DMS114 treated with DMSO at 0.1 percent for 48 hours (cell line): ENCODE results near the gene NCKAP5.

Experiments used
- DNase-seq: peaks from one replicate; lab custom pipeline; 2025; ENCODE audit not compliant: unreplicated experiment; lab: John Stamatoyannopoulos, UW

The NCKAP5 gene

DNA sequence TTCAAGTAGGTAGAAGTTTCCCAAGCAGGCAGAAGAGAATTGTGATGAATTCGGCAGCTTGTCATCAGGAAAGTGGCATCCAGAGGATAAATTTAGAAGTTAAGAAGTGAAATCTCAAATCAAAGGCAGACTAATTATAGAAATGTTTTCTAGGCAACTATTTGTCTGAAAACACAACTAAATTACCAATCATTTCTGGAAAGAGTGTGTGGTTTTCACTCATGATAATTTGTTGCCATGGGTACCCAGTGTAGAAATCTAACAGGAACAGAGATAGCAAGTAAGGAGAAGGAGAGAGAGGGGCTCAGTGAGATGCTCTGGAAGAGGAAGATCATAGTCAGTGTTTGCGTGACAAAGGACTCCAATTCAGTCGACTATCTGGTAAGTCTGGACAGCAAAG lies 208.1 kb downstream of the NCKAP5 start:
- no peak for DNase-seq

DNA sequence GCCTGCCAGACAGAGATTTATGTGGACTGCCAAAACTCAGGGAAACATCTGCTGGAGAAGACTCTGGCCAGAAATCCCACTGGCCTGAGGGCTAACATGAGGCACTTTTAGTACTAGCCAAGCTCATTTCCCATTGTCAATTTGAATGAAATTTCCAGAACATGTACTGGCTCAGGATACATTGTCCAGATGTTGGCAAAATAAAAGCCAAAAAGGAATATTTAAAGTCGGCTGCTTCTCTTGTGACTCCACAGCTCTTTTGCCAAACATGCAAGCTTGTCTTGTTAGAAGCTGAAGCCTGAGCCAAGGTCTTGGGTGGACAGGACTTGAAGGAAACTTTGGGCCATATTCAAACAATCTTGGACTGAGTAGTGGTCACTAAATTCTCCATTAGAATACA lies 215.5 kb downstream of the NCKAP5 start:
- DNase-seq: no peak

DNA sequence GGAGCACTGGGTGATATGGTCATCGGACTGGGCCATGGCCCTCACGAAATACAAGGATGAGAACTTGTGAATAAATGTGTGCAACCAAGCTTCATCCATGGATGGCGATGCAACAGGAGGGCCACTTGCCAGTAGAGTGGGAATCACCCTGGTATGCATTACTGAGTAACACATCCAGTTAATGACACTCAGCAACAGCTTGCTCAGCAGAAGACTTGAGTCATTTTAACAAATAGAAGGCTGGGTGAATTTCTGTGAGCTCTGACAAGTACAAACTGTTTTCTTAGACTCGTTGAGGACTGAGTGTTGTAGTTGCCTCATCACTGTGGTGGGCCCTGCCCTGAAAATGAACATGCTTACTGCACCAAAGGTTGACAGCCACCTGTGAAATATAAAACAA lies 221.6 kb downstream of the NCKAP5 start:
- no peak for DNase-seq

DNA sequence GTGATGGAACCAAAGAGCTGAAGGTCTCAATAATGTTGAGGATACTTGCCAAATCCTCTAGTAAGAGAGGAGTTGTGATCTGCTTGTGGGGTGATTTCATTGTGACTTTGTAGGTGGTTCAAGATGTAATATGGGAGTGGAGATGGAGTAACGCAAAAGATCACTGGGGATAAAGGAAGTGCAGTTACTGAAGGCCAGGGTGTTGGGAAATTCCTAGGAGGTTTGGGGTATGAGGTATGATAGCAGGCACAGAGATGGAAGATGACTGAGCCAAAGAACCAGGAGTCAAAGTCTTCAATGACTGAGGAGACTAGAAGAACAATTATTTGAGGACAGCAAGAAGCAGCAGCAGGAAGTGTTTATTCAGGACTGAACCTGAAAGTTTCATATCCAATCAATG lies 222.6 kb downstream of the NCKAP5 start:
- no peak for DNase-seq

DNA sequence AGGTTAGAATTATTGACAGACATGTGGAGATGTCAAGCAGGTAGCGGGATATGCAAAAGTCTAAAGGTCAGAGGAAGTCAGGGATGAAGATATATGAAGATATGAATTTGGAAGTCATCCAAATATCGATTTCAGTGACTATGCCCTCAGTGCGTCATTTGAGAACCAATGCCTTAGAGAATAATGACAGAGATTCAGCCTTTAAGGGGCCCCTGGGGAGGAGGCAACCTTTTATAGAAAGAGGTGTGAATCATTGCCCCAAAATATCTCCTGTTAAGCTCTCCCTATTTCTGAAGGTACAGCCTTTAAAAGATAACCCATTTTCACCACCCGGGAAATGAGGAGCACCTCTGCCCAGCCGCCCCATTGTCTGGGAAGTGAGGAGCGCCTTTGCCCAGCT lies 223.4 kb downstream of the NCKAP5 start:
- no peak for DNase-seq

DNA sequence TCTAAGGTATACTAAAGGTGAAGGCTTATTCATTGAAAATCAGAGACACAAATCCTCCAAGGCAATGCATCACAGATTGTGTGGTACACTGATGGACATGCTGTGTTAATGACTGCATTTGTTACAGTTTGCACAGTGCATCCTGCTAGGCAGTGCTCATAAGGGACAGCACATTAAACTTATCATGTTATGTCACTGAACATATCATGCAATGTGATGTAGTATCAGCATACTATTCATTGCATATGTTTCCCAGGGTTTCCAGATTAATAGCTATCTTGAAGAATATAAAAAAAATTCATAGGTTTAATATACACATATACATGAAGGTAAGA lies 225.3 kb downstream of the NCKAP5 start:
- no peak for DNase-seq

DNA sequence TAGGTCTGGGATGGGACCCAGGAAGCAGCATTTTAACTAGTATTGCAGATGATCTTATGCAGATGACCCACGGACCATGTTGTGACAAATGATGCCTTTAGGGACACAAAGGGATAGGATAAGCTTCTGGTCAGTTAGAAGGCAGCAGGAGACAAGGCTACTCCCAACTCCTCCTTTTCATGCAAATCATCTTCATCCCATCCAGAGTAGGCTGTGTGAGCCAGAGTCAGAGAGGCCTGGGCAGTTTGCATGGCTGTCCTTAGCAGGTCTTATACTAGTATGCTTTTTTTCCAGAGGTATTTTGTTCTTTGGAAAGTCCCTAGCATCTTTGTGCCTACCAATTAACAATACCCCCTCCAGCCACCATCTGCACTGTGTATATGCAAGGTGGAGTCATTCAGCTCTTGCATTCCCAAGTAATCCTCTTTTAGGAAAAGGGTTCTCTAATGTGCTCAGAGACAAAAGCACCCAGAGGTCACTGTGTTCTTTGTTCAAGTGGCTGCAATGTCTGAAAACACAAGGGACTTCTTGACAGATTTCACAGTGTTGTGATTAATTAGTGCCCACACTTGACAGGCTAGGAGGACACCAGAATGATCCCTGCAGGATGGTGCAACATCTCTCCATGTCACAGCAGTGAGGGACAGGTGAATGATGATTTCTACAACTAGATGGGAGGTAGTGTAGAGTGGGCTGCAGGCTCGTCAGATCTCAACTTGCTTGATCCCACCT lies 225.8 kb downstream of the NCKAP5 start:
- no peak for DNase-seq

DNA sequence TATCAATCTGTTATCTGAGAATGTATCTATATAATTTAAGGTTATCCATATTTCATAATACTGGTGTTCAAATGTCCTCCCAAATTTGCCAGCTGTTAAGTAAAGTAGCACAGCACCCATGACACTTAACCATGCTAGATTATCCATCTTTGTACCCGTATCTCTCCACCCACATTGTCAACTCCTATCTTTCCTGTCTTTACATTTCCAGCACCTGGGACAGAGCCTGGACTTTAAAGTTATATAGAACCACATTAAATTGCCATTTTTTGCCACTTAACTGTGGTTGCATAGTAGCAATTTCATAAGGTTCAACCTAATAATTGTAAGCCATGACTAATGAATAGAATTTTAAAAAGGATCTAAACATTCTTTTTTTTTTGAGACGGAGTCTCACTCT lies 226.7 kb downstream of the NCKAP5 start:
- no peak for DNase-seq

DNA sequence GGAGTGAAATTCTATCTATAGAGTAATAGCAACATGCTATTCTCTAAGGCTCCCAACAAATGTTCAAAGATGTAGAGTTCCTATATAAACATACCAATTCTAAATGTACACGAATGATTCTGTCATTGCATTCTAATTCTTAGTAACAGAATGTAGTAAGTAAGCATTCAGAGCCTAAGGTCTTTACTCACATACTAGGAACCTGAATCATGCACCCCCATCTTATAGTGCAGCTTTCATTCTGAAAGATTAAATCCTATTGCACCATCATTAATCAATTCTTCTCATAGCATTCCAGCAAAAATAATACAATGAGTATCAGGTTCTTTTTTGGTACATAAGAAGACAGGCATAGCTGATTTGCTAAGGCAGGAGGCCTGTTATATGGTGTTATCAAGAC lies 230.0 kb downstream of the NCKAP5 start:
- DNase-seq: no peak

DNA sequence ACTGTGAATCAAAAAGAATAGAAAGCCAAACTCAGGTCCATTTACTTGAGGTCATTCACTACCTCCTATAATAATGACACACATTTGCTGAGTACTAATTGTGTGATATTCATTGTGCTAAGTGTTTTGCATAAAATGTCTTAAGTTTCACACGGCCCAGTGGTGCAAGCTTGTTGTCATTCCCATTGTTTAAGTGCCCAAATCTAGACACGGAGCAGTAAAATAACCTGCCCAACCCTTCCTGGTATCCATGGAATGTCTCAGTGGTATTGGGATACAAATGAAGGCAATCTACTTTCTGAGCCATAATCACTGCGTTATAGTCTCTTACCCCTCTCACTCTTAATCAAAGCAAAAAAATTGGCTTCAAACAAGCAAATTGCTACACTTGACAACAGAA lies 233.3 kb downstream of the NCKAP5 start:
- no peak for DNase-seq

DNA sequence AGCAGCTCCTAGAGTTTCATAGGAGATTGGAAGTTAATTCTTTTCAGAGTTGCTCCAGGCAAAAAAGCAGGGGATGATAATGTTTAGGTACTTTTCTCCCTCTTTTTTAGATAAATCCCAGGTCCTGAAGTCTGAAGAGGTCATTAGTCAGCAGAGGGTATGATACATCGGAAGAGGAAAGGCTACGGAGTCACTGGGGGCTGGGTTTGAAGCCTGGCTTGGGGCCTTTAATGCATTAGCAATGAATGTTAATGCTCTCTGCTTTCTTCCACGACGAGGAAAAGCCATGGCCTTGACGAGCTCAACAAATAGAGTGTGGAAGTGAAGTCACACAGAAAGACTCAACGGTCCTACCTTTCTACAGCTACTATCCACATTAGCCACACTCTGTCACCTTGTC lies 235.1 kb downstream of the NCKAP5 start:
- DNase-seq: no peak

DNA sequence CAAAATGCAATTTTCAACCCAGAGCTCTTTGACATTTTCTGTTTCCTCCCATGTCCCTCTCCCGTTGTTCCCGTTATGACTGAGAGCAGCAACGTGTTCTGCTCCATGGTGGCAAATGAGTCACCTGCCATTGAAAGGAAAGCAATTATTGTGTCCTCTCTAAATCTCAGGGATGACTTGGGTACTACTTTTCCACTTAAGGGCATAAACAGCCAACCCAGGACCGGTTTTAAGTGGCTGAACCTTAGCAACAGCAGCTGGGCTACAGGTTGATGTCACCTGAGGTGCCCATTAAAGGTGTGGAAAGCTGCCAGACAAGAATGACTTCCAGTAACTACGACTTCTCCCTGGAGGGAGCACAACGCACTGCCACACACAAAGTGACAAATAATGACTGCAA lies 236.8 kb downstream of the NCKAP5 start:
- no peak for DNase-seq

DNA sequence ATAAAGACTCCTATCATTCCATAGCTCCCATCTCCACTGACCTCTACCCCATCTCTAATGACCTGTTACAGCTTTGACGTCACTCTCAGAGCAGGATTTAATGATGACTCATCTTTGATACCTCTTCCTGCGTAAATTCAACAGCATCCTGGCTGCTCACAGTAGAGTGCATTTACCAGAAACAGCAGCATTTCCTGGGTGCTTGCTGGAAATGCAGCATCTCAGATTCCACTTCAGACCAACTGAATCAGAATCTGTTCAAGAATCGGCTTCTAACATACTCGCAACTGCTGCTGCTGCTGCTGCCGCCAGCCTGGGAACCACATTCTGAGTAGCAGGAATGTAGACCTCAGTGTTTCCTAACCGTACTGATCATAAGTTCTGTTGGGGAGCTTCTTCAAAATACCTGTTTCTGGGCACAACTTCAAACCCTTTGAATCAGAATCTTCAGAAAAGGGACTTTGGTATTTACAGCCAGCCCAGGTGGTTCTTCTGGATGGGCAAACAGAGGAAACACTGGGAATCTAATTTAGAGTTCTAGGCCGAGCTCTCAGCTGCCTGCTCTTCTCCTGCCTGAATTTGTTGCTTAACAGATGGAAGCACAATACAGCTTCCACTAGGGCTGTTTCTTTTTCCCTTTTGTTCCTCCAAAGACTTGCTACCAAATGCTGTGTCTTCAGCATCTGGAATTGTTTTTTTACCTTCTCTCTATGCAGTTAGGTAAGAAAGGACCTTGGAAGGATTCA lies 241.4 kb downstream of the NCKAP5 start:
- DNase-seq: no peak

DNA sequence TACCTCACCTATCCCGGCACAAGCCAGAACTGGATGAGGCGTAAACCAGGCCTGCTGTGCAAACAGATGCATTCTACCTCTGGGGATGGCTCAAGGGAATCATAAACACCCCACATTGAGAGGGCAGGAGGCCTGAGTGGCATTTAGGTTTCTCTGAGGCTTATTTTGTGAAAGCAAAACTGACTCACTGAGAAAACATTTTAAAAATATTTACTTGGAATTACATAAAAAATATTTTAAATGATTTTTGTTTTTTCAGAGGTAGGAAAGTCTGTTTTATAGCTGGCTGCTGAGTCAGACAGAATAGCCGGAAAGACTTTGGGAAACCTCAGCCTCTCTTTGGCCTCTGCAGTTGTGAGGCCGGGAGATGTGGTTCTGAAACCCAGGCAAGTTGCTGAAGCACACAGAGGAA lies 244.1 kb downstream of the NCKAP5 start:
- DNase-seq: no peak

DNA sequence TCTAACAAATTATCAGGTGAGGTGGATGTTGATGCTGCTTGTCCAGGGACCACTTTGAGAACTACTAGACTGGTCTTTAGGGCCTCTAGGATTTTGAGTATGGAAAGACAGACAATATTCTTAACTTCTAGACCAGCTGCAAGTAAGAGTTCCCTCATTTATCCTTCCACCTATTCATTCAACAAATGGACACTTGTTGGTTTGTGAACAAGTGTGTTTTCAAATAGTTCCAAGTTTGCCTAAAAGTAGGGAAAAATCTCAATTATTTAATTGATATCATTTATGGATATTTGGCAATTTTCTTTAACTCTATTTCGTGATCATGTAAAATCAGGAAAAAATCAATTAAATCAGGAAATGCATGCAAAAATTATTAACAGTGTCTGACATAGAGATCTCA lies 245.4 kb downstream of the NCKAP5 start:
- no peak for DNase-seq

DNA sequence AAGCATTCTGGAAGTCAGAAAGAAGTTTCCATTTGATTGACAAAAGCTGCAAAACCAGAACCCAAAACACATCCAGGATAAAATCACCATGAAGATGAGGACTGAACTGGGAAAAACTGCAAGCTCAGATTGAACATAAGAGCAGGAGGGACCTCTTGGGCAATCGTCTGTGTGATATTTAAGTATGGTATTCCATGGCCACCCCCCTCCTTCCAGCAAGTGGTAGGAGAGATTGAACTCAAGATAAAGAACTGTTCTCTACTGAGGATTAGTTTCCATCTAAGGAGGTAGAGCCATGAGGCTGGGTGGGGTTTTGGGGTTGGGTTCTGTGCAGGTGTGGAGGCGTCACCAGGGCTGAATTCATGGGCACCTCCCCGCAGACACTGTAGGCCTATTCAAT lies 251.1 kb downstream of the NCKAP5 start:
- no peak for DNase-seq

DNA sequence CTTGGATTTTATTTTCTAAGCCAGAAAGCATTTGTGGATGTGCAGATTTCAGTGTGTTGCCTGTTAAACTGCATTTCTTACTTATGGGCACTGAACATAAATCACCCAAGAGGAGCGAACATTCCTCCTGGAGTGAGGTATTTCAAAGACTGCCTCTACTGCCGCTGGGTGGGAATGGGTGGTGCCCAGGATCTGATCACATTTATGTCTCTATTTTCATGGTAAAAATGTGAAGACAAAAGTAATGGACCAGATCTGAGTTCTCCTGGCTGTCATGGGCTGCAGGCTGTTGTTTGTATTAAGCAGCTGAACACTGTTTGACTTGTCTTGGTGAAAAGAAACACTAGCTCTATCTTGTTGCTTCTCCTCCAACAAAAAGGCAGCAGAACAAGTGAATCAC lies 251.7 kb downstream of the NCKAP5 start:
- DNase-seq: no peak

DNA sequence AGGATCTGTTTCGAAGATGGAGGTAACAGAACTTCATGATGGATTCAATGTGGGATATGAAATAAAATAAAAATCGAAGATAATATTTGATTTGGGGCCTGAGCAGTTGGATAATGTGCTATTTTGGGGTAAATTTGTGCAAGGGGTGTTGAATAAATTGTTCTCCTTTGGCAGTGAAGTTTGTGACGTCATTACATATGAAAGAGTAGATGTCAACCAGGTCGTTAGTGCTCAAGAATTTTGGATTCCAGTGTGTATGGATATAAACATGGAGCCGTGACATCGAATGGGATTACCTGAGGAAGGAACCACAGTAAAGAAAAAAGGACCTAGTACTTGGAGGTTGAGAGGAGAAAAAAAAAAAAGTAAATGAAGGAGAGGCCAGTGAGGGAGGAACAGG lies 253.0 kb downstream of the NCKAP5 start:
- no peak for DNase-seq

DNA sequence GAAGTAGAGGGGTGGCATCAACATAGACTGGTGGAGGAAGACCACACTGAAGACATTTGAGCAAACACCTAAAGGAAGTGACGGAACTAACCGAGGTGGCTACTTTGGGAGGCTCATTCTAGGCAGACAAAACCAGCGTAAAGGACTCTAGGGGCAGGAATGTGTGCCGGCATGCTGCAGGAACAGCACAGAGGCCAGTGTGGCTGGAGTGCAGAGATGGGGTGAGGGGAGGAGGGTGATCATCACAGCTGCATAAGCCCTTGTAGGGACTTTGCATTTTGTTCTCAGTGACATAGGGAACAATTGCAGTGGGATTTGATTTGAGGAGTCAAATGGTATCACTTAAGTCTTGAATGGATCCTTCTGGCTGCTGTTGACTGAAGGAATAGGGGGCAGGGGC lies 253.5 kb downstream of the NCKAP5 start:
- no peak for DNase-seq

DNA sequence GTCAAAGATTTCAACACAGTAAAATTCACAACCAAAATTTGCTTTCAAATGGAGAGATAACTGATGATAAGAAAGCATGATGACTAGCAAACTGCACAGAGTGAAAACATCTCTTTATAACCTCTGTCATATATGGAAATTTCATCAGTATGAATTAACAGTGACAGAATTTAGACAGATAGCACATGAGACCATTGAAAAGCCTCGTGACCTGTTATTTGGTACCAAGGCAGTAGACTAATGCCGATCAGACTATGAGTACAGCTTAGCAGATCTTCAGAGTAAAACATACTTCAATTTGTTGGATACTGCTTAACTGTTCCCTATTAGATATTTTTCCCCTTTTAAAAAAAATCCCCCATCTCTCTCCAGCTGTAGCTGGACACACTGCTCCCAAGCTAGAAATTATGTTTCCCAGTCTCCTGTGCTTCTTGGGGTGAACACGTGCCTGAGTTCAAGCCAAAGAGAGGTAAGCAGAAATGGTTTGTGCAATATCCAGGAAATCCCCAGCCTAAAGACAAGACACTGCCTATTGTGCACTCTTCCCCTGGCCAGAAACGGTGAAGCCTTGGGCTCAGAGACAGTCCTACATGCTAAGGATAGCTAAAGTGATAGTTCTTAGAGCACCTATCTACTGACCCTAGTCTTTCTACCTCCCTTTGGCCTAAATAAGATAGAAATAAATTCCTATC lies 256.1 kb downstream of the NCKAP5 start:
- no peak for DNase-seq

DNA sequence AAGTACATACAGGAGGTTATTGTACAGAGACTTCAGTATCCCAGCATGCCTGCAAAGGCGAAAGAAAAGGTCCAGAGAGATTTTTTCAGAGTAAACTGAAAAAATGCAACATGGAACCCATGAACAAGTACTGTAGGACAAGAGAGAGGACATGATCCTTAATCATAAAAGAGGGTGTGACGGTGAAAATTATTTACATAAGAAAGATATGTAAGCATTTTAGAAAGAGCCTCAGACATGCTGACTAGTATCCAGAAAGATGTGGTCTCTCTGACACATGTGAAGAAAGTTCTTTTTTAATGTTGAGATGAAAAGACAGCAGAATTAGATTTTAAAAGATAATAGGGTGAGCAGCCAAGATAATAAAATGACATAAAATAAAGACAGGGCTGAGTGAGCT lies 262.0 kb downstream of the NCKAP5 start:
- no peak for DNase-seq

DNA sequence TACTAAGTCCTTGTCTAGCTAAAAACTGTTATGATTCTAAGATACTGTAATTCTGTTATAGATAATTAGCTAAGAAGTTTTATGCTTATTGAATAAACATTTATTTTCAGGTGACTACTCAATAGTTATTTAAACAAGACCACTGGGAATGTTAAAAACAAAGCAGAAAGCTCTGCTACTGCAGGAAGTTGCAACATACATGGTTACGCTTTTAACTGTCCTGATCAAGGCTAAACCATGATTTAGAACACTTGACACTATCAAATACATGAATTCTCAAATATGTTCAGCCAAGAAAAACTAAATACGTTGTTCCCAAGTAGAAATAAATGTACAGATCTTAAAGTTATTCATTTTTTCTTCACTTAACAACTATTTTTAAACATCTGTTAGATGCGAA lies 263.9 kb downstream of the NCKAP5 start:
- no peak for DNase-seq
